Transverse colon (tissue), 3 donors: ENCODE measurements around the gene ATG5.

Experiments used
- EP300 ChIP-seq: sonication (generic); formaldehyde crosslinking; IDR thresholded peaks from one replicate; pipeline ENCODE4 v1.6.1; 2017; ENCODE audit warnings: antibody characterized with exemption, low read depth
- TF ChIP-seq, protein P1 (sequence below), 5 experiments: fragments of 200-600 bp in 3 of 5; fragments of 450-650 bp in 2 of 5; sonication (generic) in 3 of 5; IDR thresholded peaks; 1 replicate in 2 of 5; 2 replicates in 3 of 5; pipeline ENCODE4 v1.5.1; 2016 to 2017; ENCODE audit warnings: antibody characterized with exemption in 5 of 5, inconsistent platforms in 3 of 5, mild to moderate bottlenecking in 2 of 5, moderate library complexity in 1 of 5

DNA sequence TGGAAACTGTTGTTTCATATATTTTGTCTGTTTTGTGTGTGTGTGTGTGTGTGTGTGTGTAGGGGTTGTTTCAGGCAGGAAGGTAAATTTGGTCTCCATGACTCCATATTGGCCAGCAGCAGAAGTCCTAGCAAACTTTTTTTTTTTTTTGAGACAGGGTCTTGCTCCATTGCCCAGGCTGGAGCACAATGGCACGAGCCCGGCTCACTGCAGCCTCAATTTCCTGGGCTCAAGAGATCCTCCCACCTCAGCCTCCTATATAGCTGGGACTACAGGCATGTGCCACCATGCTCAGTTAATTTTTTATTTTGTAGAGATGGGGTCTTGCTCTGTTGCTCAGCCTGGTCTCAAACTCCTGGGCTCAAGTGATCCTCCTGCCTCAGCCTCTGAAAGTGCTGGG is 163.7 kb downstream of the ATG5 start:
- TF ChIP-seq, protein P1, sequence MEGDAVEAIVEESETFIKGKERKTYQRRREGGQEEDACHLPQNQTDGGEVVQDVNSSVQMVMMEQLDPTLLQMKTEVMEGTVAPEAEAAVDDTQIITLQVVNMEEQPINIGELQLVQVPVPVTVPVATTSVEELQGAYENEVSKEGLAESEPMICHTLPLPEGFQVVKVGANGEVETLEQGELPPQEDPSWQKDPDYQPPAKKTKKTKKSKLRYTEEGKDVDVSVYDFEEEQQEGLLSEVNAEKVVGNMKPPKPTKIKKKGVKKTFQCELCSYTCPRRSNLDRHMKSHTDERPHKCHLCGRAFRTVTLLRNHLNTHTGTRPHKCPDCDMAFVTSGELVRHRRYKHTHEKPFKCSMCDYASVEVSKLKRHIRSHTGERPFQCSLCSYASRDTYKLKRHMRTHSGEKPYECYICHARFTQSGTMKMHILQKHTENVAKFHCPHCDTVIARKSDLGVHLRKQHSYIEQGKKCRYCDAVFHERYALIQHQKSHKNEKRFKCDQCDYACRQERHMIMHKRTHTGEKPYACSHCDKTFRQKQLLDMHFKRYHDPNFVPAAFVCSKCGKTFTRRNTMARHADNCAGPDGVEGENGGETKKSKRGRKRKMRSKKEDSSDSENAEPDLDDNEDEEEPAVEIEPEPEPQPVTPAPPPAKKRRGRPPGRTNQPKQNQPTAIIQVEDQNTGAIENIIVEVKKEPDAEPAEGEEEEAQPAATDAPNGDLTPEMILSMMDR (IDR thresholded peaks at IDR 0.05) = no peak
- no peak for TF ChIP-seq EP300
